ENCODE results near the gene TSPAN9. TPM values are rescaled to one million over a fixed set of nuclear protein-coding genes. Genes with fewer than 3 reads are reported as not detected.
A peak's percentile ranks its signal among the peaks of the same experiment; 100 is the strongest.

Gene TSPAN9
- total RNA-seq, 1 experiment from 2014 or later, result 13.2 TPM

DNA sequence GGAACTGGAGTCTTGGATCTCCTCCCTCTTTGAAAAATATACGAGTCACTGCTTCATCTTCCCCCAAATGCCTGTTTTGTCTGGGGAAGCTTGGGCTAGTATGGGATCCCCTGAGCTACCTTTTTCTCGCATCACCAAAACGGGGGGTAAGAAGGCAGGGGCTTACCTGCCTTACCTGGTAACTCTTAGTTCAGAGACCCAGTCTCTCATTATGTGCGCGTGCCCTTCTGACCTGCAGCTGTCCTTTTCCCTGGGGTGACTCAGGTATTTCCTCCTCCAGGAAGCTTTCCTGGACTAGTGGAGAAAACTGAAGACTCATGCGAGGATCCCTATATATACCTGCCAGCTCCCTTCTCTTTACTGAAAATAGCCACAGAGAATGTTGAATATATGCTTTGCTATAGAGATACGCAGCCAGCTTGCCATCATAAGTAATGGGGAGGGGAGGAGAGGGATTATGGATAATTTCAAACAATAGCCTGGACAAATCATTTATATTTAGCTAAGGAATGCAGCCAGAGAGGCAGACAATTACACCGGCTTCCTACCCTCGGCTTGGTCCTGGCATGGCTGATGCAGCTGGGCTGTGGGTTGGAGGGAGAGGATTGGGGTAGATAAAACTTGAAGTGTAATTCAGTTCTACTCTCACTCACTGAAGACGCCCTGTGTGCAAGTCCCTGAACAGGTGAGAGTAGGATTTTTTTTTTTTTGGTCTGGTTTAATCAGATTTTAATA, 1.1 kb downstream of the TSPAN9 start:
- Histone ChIP-seq H2AFZ (ENCODE audit: low read depth, low read length, poor library complexity, severe bottlenecking) (peak overlapping the region; percentile 65), H3K79me2 (ENCODE audit: insufficient read depth, low read length) (no peaks in the 10 kb centered on the region), H4K20me1 (ENCODE audit: insufficient read depth) (no peaks in the 10 kb centered on the region), H3K9me3 (ENCODE audit: control insufficient read depth in 1 of 2, insufficient read depth in 1 of 2, low read depth in 1 of 2, low read length in 2 of 2) (no peaks in the 10 kb centered on the region), H3K27me3 (ENCODE audit: insufficient read depth, low read length) (no peaks in the 10 kb centered on the region), H3K4me2 (ENCODE audit: low read length) (peak overlapping the region; percentile 94), H3K4me3 (replicated peaks in 1 of 2; ENCODE audit: low read depth in 1 of 2, low read length in 2 of 2) (peak overlapping the region; percentile 68 to 72), H3K9me2 (ENCODE audit: insufficient read depth) (no peaks in the 10 kb centered on the region), H3K27ac (ENCODE audit: low read depth, low read length) (no peak overlapping the region), H3K36me3 (ENCODE audit: control insufficient read depth in 1 of 2, insufficient read depth in 2 of 2, low read length in 2 of 2) (no peaks in the 10 kb centered on the region), H3K4me1 (ENCODE audit: control insufficient read depth in 1 of 2, insufficient read depth in 2 of 2, low read length in 2 of 2) (peaks cover 11 to 27% of the 10 kb centered on the region in 2 experiments; a peak in 3 of 4 replicates), H3K9ac (ENCODE audit: low read length) (peak overlapping the region; percentile 58)
- intact Hi-C loops (cut with micrococcal nuclease), result no loop called here
- ChIA-PET CTCF (interaction anchor here (1.0 to 1.2 kb wide), 2 partner anchors 197 to 222 kb away, joined by 3 to 4 read pairs; no protein-coding TSS in a partner anchor), RAD21 (ENCODE audit: low non-redundant PET in 1 of 2, low total read pairs in 2 of 2, uncharacterized antibody in 2 of 2, unreplicated experiment in 2 of 2) (no interaction called here), POLR2A (no interaction called here)
- BruUV-seq (replicated peaks), result TSS peak; percentile 47
- DNase-seq (ENCODE audit: low read depth, low spot score), result no peak
- ATAC-seq, result no peak
- TF ChIP-seq CBX3 (IDR thresholded peaks at IDR 0.05; ENCODE audit: low read depth) (no peak), YY1 (IDR thresholded peaks at IDR 0.05; ENCODE audit: extremely low read depth, insufficient replicate concordance, low read depth, low read length) (no peak), SP1 (IDR thresholded peaks at IDR 0.05; ENCODE audit: low read depth) (no peak)
- TF ChIP-seq, protein P1, sequence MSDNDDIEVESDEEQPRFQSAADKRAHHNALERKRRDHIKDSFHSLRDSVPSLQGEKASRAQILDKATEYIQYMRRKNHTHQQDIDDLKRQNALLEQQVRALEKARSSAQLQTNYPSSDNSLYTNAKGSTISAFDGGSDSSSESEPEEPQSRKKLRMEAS (IDR thresholded peaks at IDR 0.05), result no peak
- TF ChIP-seq, protein P2, sequence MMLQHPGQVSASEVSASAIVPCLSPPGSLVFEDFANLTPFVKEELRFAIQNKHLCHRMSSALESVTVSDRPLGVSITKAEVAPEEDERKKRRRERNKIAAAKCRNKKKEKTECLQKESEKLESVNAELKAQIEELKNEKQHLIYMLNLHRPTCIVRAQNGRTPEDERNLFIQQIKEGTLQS (IDR thresholded peaks at IDR 0.05), result no peak

DNA sequence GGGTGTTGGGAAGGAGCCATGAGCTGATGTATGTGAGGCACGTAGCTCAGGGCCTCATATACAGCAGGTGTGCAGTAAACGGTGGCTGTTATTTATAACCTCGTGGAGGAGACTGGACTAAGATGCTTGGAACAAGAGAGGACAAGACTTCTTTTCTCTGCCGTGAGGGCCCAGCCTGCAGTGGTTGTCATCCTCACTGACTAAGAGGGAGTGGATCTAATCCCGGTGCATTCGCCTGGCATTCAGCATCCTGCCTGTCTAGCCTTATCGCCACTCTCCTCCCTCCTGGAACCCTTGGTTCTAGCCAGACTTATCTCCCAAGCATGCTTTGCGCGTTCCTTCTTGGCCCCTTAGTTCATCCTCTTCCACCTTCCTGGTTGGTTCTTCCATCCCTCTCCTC, 3.9 kb downstream of the TSPAN9 start:
- intact Hi-C loops (cut with micrococcal nuclease), result no loop called here
- Histone ChIP-seq H3K9me3 (ENCODE audit: control insufficient read depth in 1 of 2, insufficient read depth in 1 of 2, low read depth in 1 of 2, low read length in 2 of 2) (no peaks in the 10 kb centered on the region), H2AFZ (ENCODE audit: low read depth, low read length, poor library complexity, severe bottlenecking) (no peak overlapping the region), H3K4me3 (replicated peaks in 1 of 2; ENCODE audit: low read depth in 1 of 2, low read length in 2 of 2) (no peak overlapping the region), H3K9ac (ENCODE audit: low read length) (no peak overlapping the region), H3K27ac (ENCODE audit: low read depth, low read length) (no peak overlapping the region), H4K20me1 (ENCODE audit: insufficient read depth) (no peaks in the 10 kb centered on the region), H3K9me2 (ENCODE audit: insufficient read depth) (no peaks in the 10 kb centered on the region), H3K4me1 (ENCODE audit: control insufficient read depth in 1 of 2, insufficient read depth in 2 of 2, low read length in 2 of 2) (peaks cover 8 to 25% of the 10 kb centered on the region in 2 experiments; a peak in 3 of 4 replicates), H3K36me3 (ENCODE audit: control insufficient read depth in 1 of 2, insufficient read depth in 2 of 2, low read length in 2 of 2) (no peaks in the 10 kb centered on the region), H3K27me3 (ENCODE audit: insufficient read depth, low read length) (no peaks in the 10 kb centered on the region), H3K79me2 (ENCODE audit: insufficient read depth, low read length) (no peaks in the 10 kb centered on the region), H3K4me2 (ENCODE audit: low read length) (no peak overlapping the region)
- no TSS peak for BruUV-seq (replicated peaks)
- CTCF ChIA-PET, result interaction anchor here (1.4 to 2.5 kb wide), 2 partner anchors 8 to 24 kb away, joined by 3 to 7 read pairs; no protein-coding TSS in a partner anchor
- POLR2A ChIA-PET, result no interaction called here
- DNase-seq (ENCODE audit: low read depth, low spot score) (no peak), ATAC-seq (no peak)
- RAD21 ChIA-PET (ENCODE audit: low non-redundant PET in 1 of 2, low total read pairs in 2 of 2, uncharacterized antibody in 2 of 2, unreplicated experiment in 2 of 2), result no interaction called here
- no peak for TF ChIP-seq CEBPB (IDR thresholded peaks at IDR 0.05; ENCODE audit: low read depth)
- no peak for TF ChIP-seq SP1 (IDR thresholded peaks at IDR 0.05; ENCODE audit: low read depth)
- no peak for TF ChIP-seq RAD21 (IDR thresholded peaks at IDR 0.05; ENCODE audit: low read depth)
- TF ChIP-seq ZFX (IDR thresholded peaks at IDR 0.05), result no peak
- no peak for TF ChIP-seq EGR1 (IDR thresholded peaks at IDR 0.05; ENCODE audit: low read depth)
- TF ChIP-seq, protein P2 (IDR thresholded peaks at IDR 0.05), result no peak
- no peak for TF ChIP-seq ELF1 (IDR thresholded peaks at IDR 0.05; ENCODE audit: borderline replicate concordance, low read depth)
- TF ChIP-seq, protein P3, sequence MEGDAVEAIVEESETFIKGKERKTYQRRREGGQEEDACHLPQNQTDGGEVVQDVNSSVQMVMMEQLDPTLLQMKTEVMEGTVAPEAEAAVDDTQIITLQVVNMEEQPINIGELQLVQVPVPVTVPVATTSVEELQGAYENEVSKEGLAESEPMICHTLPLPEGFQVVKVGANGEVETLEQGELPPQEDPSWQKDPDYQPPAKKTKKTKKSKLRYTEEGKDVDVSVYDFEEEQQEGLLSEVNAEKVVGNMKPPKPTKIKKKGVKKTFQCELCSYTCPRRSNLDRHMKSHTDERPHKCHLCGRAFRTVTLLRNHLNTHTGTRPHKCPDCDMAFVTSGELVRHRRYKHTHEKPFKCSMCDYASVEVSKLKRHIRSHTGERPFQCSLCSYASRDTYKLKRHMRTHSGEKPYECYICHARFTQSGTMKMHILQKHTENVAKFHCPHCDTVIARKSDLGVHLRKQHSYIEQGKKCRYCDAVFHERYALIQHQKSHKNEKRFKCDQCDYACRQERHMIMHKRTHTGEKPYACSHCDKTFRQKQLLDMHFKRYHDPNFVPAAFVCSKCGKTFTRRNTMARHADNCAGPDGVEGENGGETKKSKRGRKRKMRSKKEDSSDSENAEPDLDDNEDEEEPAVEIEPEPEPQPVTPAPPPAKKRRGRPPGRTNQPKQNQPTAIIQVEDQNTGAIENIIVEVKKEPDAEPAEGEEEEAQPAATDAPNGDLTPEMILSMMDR (IDR thresholded peaks at IDR 0.05 in 2 of 3, conservative IDR thresholded peaks at IDR 0.05 in 1 of 3; ENCODE audit: borderline replicate concordance in 1 of 3, insufficient read depth in 1 of 3, low read depth in 2 of 3, low read length in 2 of 3), result no peak
- TF ChIP-seq CBX3 (IDR thresholded peaks at IDR 0.05; ENCODE audit: low read depth), result no peak
- TF ChIP-seq, protein P1 (IDR thresholded peaks at IDR 0.05), result no peak

All from HCT116 (cell line).